MCF 10A (cell line): ENCODE data around the gene ASB8. TPM values are rescaled to one million over a fixed set of nuclear protein-coding genes. Genes with fewer than 3 reads are reported as not detected.

Experiments used
- BruUV-seq: library from RNA; stranded (reverse); fragments of 400-500 nt; replicated peaks from 2 replicates; lab custom pipeline; 2021; lab: Mats Ljungman, UMichigan
- CTCF ChIA-PET: fragments of 300-600 bp; sonication (Branson Sonifier 250); formaldehyde crosslinking; extraction: SDS; loops from one replicate; lab custom pipeline; 2021; ENCODE audit warnings: antibody characterized with exemption, inconsistent platforms; lab: Yijun Ruan, JAX
- POLR2A ChIA-PET: fragments of 300-600, 350-650 bp; sonication (Branson Sonifier 250); formaldehyde crosslinking; extraction: SDS; loops from one replicate; lab custom pipeline; 2020; ENCODE audit warnings: antibody characterized with exemption, inconsistent platforms; lab: Yijun Ruan, JAX
- DNase-seq: peaks from one replicate; pipeline ENCODE4 v3.0.0-alpha.2; 2018; ENCODE audit not compliant: unreplicated experiment
- H3K27ac Mint-ChIP-seq: one replicate; pipeline ENCODE4 v1.8.0; 2022; ENCODE audit warnings: mild to moderate bottlenecking, low read depth, mixed read lengths; ENCODE audit not compliant: unreplicated experiment
- H3K27me3 Mint-ChIP-seq: one replicate; pipeline ENCODE4 v1.8.0; 2022; ENCODE audit warnings: mixed read lengths; ENCODE audit not compliant: insufficient read depth, unreplicated experiment
- H3K36me3 Mint-ChIP-seq: one replicate; pipeline ENCODE4 v1.8.0; 2022; ENCODE audit warnings: mild to moderate bottlenecking, moderate library complexity, mixed read lengths; ENCODE audit not compliant: insufficient read depth, unreplicated experiment
- H3K4me1 Mint-ChIP-seq: one replicate; pipeline ENCODE4 v1.8.0; 2022; ENCODE audit warnings: mixed read lengths; ENCODE audit not compliant: insufficient read depth, unreplicated experiment
- H3K4me3 Mint-ChIP-seq: one replicate; pipeline ENCODE4 v1.8.0; 2022; ENCODE audit warnings: mild to moderate bottlenecking, moderate library complexity, mixed read lengths; ENCODE audit not compliant: unreplicated experiment
- H3K9me3 Mint-ChIP-seq: one replicate; pipeline ENCODE4 v1.8.0; 2022; ENCODE audit warnings: mixed read lengths; ENCODE audit not compliant: unreplicated experiment
- intact Hi-C: fragments of 100-400 bp; cut with micrococcal nuclease; formaldehyde crosslinking; loops from 2 replicates; pipeline ENCODE4 v1.14.1; 2022
- total RNA-seq: library from RNA; stranded (reverse); gene quantifications from 2 replicates; pipeline ENCODE4 v1.2.3, GENCODE V29; 2022
- TF ChIP-seq, protein P1 (sequence below): fragments of 200-600 bp; IDR thresholded peaks from one replicate; pipeline ENCODE4 v1.8.0; 2022; ENCODE audit warnings: antibody characterized with exemption, mild to moderate bottlenecking; ENCODE audit not compliant: unreplicated experiment

ASB8 gene
- total RNA-seq, 1 experiment from 2014 or later: 24.0 TPM

DNA sequence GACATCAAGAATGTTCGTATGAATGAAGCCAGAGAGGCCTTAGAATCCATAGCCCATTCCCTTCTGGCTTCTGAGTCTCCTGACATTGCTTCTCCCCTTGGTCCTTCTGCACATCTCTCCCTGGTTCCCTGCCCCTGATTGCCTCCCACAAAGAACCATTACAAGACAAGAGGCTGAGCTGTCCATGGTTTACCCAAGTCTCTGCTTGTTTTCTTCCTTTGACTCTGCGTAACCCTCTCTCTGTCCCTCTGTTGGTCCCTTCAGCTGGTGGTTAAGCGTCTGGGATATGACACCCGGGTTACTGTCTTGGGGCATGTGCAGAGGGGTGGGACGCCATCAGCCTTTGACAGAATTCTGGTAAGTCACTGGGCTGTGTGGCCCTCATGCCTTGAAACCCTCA is 22.3 kb downstream of the ASB8 start:
- no peaks in the 10 kb centered on the region for H3K9me3 Mint-ChIP-seq
- peaks cover 71% of the 10 kb centered on the region for H3K36me3 Mint-ChIP-seq
- BruUV-seq: no TSS peak
- no peak overlapping the region for H3K4me3 Mint-ChIP-seq
- H3K27ac Mint-ChIP-seq: no peak overlapping the region
- TF ChIP-seq, protein P1, sequence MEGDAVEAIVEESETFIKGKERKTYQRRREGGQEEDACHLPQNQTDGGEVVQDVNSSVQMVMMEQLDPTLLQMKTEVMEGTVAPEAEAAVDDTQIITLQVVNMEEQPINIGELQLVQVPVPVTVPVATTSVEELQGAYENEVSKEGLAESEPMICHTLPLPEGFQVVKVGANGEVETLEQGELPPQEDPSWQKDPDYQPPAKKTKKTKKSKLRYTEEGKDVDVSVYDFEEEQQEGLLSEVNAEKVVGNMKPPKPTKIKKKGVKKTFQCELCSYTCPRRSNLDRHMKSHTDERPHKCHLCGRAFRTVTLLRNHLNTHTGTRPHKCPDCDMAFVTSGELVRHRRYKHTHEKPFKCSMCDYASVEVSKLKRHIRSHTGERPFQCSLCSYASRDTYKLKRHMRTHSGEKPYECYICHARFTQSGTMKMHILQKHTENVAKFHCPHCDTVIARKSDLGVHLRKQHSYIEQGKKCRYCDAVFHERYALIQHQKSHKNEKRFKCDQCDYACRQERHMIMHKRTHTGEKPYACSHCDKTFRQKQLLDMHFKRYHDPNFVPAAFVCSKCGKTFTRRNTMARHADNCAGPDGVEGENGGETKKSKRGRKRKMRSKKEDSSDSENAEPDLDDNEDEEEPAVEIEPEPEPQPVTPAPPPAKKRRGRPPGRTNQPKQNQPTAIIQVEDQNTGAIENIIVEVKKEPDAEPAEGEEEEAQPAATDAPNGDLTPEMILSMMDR: no peak
- CTCF ChIA-PET: interaction anchor here (1.2 kb wide), 1 partner anchor 54 kb away, joined by 3 read pairs; no protein-coding TSS in a partner anchor
- no peak for DNase-seq
- intact Hi-C loops: no loop called here
- H3K4me1 Mint-ChIP-seq: no peaks in the 10 kb centered on the region
- no peaks in the 10 kb centered on the region for H3K27me3 Mint-ChIP-seq
- POLR2A ChIA-PET: interaction anchor here (1.1 kb wide), 1 partner anchor 9 kb away, joined by 4 read pairs; no protein-coding TSS in a partner anchor

DNA sequence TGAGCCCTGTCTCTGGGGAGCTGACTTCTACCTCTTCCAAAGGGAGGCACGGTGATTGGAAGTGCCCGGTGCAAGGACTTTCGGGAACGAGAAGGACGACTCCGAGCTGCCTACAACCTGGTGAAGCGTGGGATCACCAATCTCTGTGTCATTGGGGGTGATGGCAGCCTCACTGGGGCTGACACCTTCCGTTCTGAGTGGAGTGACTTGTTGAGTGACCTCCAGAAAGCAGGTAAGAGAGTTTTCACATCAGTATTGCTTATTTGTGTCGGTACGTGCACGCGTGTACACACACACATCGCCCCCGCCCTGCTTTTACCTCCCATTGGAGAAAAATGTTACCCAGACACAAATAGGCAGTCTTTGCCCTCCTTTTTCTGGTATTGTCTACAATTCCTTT is 24.5 kb downstream of the ASB8 start:
- TF ChIP-seq, protein P1: no peak
- no peak overlapping the region for H3K4me3 Mint-ChIP-seq
- no peak overlapping the region for H3K27ac Mint-ChIP-seq
- H3K36me3 Mint-ChIP-seq: peaks cover 74% of the 10 kb centered on the region
- ChIA-PET POLR2A (interaction anchor here (1.1 kb wide), 1 partner anchor 8 kb away, joined by 3 read pairs; no protein-coding TSS in a partner anchor), CTCF (interaction anchor here (0.8 to 1.0 kb wide), 2 partner anchors 28 to 29 kb away, joined by 3 to 4 read pairs; no protein-coding TSS in a partner anchor)
- no TSS peak for BruUV-seq
- no peaks in the 10 kb centered on the region for H3K9me3 Mint-ChIP-seq
- intact Hi-C loops: no loop called here
- H3K27me3 Mint-ChIP-seq: no peaks in the 10 kb centered on the region
- DNase-seq: no peak
- H3K4me1 Mint-ChIP-seq: no peaks in the 10 kb centered on the region

DNA sequence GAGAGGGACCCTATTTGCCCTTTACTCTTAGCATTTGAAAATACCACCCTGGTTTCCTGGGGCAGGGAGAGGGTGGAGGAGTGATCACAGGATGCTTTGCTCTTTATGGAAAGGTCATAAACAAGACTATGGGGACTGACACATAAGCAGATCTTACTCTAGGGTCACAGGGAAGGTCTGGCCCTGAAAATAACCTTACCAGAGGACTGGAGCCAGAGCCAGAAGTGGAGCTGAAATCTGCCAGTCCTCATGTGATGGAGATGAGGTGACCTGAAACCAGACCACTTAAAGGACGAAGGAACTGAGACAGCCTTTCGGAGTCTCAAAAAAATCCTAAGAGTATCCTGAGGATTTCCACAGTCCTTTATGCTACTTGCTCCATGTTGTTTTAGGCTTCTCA is 25.8 kb downstream of the ASB8 start:
- H3K4me3 Mint-ChIP-seq: no peak overlapping the region
- H3K27ac Mint-ChIP-seq: no peak overlapping the region
- no TSS peak for BruUV-seq
- H3K36me3 Mint-ChIP-seq: peaks cover 69% of the 10 kb centered on the region
- no peaks in the 10 kb centered on the region for H3K9me3 Mint-ChIP-seq
- H3K27me3 Mint-ChIP-seq: no peaks in the 10 kb centered on the region
- intact Hi-C loops: no loop called here
- DNase-seq: no peak
- ChIA-PET CTCF (interaction anchor here (0.6 kb wide), 1 partner anchor 21 kb away, joined by 6 read pairs; no protein-coding TSS in a partner anchor), POLR2A (no interaction called here)
- TF ChIP-seq, protein P1: no peak
- H3K4me1 Mint-ChIP-seq: no peaks in the 10 kb centered on the region

DNA sequence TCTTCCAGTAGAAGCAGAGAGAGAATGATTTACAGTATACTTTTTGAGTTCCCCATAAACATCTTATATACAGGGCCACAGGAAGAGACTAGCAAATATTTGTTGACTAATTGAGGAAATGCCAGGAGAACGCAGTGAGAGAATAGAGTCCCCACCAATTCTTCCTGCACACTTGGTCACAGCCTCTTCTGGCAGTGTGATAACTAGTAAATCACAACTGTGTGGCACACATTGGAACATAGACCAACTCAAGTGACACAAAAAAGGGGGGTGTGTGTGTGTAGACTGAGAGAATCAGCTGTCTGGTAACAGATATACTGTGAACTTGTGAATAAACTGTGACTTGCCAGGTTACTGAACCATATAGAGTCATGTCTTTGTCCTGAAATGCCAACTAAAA is 27.9 kb downstream of the ASB8 start:
- H3K36me3 Mint-ChIP-seq: peaks cover 79% of the 10 kb centered on the region
- peaks cover 5% of the 10 kb centered on the region for H3K4me1 Mint-ChIP-seq
- no TSS peak for BruUV-seq
- H3K4me3 Mint-ChIP-seq: no peak overlapping the region
- H3K27me3 Mint-ChIP-seq: no peaks in the 10 kb centered on the region
- DNase-seq: no peak
- intact Hi-C loops: no loop called here
- ChIA-PET POLR2A (interaction anchor here (0.7 to 1.3 kb wide), 3 partner anchors 10 to 491 kb away, joined by 3 to 7 read pairs (median 3); partner anchors contain the start of gene PFKM), CTCF (interaction anchor here (0.6 to 1.4 kb wide), 7 partner anchors 10 to 489 kb away, joined by 3 to 4 read pairs (median 3); no protein-coding TSS in a partner anchor)
- TF ChIP-seq, protein P1: no peak
- H3K9me3 Mint-ChIP-seq: no peaks in the 10 kb centered on the region
- no peak overlapping the region for H3K27ac Mint-ChIP-seq
